Stimulated activated CD8-positive, alpha-beta memory T cell treated with anti-CD3 and anti-CD28 coated beads, Interleukin-12 subunit alpha, Interleukin-12 subunit beta, amount 100 ng/mL, for 4 hours (primary cell): ENCODE results near the gene EP400.
"Not testable (repeated sequence)": the region's sequence is repeated elsewhere in the genome, so short reads cannot be mapped to it uniquely, and the experiment has no call there.

Source experiments
- DNase-seq: peaks from one replicate; pipeline ENCODE4 v3.0.0-alpha.2; 2020; ENCODE audit warnings: low read depth

EP400 gene

DNA sequence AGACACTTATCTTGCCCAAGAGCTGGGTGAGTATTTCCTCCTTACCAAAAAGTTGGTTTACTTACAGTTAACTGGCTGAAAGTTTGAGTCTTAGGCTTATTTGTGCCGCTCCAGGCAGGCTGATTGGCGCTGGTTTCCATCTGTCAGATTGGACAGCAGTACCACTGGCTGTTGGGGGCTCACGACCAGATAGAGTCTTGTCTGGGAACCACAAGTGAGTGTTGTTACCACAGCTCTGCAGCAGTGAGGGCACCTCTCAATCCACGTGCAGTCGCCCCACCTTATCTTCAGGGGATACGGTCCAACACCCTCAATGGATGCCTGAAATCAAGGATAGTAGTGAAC is 135.5 kb downstream of the EP400 start:
- DNase-seq, result no peak

DNA sequence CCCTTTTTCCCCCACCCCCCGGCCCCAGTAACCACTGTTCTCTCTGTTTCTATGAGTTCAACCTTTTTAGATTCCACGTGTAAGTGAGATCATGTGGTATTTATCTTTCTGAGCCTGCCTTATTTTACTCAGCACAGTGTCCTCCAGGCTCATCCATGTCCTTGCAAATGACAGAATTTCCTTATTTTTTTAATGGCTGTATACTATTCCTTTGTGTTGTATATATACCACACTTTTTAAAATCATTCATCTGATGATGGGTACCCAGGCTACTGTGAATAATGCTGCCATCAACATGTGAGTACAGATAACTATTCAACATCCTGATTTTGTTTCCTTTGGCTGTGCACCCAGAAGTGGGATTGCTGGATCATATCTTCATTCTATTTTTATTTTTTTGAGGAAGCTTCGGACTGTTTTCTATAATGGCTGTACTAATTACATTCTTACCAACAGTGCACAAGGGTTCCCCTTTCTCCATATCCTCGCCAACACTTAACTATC is 139.7 kb downstream of the EP400 start:
- no peak for DNase-seq

DNA sequence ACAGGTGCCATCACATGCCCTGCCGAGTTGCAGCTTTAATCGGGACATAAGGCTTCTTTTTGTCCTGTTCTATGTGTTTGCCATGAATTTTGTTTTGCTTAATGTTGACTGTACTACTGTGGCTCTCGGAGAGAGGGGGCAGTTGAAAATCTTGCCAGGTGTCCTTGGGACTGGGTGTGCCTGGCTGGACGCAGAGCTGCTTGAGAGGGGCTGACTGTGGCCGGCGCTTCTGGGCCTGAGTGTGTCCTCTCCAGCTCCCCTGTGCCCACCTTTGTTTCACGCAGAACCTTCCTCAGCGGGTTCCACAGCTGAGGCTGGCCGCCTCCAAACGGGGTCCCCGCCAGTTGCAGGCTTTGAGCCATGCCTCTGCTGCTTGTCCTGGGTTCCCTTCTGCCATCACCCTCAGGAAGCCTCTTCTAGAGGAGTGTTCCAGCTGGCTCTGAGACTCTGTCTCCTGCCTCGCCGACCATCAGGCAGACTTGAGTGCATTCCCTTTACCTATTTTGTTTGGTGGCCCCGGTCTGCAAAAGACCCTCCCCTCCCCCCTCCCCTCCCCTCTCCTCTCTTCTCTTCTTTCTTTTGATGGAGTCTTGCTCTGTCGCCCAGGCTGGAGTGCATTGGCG is 144.6 kb downstream of the EP400 start:
- DNase-seq, result no peak

DNA sequence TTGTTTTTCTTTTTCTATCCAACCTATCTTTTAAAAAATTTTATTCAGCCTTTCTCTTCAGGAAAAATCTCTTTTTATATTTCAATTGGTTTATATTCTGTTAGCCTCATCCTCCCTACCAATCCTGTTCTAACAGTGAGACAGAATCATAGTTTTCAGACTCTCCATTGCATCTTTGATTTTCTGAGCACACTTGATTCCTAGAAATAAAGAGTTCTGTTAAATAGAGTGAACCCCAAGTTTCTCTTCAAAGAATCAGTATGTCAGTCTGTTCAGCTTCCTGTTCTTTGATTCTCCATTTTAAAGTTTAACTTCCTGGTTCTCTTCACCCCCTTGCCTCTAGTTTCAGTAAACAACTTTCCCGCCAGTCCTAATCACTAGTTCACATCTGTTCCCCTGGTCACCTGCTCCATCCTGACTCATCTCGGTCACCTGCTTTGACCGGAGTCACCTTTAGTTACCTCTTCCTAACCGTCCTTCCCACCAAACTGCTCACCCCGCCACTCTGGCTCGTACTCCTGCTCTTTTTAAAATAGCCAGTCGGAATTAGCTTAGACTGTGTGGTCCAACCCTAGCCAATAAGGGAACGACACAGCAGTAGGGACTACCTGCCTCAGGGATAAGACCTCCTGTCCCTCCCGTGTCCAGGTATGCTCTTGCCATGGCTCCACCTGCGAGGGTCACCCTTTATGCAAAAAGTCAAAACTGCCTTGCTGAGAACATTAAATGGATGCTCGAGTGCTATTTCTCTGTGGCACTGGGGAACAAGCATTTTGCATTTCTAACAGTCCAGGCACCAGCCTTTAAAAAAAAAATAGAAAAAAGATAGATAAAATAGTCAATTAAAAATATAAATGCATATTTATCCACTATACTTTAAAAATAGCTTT is 146.0 kb downstream of the EP400 start:
- DNase-seq, result no peak

DNA sequence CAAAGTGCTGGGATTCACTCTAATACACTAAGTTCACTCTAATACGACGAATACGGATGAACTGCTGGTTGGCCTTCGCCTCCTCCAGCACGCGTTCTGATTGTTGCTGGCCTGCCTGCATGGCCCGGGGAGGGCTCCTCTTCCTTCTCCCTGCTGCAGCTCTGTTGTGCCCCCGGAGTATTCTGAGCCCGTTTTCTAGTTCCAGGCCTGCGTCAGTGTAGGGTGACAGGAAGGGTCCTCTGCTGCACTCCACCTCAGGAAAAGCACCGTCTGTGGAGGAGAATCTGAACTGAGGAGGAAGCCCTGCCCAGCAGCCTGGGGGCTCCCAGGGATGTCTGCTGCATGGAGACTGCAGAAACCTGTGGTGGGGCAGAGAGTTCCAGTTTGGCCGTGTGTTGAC is 150.0 kb downstream of the EP400 start:
- no peak for DNase-seq

DNA sequence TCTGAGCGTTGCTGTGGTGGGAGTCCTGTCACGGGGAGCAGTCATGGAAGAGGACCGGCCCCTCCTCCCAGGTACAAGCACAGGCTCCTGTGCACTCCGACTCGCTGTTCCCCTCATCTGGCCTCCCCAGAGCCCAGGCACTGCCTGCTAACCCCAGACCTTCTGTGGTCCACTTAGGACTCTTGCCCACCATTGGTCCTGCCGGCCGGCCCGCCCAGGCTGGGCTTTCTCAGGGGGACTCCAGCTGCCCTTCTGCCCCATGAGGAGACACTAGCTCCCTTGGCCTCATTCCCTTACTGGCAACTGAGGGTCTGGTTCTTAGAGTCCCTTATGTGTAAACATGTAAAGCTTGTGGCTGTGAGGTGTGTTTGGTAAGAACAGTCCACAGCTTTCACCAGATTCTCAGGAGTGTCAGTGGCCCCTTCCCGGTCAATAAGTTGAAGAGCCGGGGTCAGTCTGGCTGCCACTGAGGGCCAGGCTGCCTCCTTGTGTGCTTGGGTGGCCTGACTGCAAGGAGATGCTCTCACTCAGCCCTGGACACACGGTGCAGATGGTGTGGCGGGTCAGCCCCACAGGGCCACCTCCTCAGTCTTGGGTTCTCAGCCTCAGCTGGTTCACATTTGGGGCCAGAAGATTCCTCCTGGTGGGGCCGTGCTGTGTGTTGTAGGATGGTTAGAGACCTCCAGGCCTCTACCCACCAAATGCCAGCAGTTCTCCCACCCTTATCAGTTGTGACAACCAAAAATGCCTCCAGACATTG is 150.7 kb downstream of the EP400 start:
- no peak for DNase-seq

DNA sequence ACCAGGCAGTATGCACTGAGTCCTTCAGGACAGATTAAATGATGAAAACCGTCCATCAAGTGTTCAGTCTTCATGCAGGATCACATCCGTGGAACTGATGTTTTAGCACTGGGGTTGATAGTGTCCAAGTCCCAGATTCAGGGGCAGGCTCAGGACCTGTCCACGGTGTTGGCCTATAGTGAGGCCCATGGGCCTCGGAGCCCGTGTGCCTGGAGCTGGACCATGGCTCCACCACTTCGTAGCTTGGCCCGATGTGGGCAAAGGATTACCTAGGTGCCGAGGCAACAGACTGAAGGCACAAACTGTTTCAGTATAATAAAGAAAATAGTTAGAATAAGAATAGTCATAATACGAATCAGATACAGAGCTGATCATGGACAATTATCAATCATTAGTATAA is 152.6 kb downstream of the EP400 start:
- no peak for DNase-seq

DNA sequence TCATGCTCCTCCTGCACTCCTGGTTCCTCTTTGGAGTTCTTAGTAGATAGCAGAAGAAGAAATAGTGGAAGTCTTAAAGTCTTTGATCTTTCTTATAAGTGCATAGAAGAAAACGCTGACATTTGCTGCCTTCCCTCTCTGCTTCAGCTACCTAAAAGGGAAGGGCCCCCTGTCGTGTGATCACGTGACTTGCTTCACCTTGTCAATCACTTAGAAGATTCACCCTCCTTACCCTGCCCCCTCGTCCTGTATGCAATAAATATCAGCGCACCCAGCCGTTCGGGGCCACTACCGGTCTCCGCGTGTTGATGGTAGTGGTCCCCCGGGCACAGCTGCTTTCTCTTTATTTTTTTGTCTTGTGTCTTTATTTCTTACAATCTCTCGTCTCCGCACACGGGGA is 153.3 kb downstream of the EP400 start:
- not testable (repeated sequence) for DNase-seq

DNA sequence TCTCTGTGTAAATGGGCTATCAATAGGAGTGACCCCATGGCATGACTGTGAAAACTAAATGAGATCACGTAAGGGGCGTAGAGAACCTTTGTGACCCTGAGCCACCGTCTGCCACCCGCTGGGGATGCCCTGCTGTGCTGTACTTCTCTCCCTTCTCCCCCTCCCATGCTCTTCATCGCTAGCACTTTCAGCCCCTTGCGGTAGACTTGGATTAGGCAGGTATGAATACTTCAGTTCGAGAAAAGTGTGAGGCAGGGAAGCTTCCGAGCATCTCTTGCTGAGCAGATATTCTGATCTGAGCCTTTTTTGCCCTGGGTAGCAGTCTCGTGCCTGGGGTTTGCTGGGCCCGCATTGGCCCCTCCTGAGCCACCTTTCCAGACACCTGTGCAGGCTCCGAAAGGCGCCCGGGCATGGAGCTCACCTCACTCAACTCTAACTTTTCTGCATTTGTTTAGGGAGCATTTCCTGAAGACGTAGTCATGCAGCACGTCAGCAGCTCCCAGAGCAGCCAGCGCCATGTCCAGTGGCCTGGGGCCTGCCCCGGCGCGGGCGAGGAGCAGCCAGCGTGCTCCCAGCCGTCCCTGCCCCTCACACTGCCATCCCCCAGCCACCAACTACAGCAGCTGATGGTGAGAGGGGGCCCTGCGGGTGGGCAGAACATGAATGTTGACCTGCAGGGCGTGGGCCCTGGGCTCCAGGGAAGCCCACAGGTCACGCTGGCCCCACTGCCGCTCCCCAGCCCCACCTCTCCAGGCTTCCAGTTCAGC is 154.0 kb downstream of the EP400 start:
- DNase-seq, result no peak

DNA sequence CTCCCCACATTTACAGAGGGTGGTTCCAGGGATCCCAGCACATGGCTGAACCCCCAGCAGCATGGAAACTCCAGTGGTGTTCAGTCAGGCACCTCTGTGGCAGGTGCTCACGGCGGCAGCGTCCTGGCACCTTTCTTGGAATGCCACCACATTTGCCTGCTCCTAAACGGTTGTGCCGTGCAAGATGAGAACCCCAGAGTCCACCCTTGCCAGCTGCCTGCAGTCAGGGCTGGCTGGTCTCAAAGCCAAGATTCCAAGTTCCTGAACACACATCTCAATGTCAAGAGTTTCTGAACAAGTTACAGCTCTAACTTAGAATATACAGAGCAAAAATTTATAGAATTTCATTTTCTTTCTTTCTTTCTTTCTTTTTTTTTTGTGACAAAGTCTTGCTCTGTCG is 155.7 kb downstream of the EP400 start:
- no peak for DNase-seq

DNA sequence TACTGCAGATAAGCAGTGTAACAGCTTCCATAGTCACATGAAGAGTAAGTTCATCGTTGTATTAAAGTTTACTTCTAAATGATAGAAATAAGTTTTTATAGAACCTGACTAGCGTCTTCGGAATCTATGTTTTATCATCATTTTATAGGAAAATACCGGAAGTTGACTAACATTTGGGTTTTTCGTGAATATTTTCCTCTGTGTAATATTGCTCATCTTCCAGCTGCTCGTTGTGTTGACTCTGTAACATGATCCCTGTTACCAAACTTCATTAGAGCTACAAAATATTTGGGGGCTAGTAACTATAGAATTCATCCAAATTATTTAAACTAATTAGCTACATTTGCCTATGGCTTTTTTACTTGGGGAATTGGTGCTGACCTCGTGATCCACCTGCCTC is 157.2 kb downstream of the EP400 start:
- no peak for DNase-seq

DNA sequence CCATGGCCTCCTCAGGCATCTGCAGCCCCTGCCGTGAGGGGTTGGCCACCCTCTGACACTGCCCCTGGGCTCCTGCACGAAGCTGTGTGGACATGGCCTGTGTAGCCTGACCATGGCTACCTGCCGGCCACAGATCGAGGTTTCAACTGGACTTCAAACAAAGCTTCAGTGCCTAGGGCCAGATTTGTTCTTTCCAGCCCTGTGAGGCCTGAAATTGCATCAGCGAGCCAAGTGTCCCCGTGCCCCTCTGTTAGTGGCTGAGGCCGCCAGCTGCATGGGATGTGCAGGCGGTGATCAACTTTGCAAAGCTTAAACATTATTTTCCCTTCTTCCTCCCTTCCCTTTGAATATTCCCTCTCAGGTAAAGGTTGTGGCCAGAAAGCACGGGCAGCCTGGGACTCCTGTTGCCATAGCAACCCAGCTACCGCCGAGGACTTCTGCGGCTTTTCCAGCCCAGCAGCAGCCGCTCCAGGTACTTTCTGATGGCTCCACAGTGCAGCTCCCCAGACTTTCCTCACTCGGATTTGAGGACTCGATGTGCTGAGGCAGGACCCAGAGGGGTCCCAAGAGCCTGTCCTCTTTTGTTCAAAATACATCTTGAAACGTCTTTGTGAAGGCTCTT is 158.6 kb downstream of the EP400 start:
- DNase-seq, result no peak

DNA sequence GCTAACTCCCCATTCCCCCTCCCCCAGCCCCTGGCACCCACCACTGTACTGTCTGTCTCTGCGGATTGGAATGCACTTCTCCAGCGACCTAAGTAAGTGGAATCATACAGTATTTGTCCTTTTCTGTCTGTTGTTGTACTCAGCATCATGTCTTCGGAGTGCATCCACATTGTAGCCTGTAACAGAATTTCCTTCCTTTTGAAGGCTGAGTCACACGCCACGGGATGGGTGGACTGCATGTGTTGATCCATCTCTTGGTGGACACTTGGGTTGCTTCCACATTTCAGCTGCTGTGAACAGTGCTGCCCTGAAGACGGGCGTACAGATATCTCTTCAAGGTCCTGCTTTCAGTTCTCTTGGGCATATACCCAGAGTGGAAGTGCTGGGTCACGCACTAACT is 160.0 kb downstream of the EP400 start:
- no peak for DNase-seq

DNA sequence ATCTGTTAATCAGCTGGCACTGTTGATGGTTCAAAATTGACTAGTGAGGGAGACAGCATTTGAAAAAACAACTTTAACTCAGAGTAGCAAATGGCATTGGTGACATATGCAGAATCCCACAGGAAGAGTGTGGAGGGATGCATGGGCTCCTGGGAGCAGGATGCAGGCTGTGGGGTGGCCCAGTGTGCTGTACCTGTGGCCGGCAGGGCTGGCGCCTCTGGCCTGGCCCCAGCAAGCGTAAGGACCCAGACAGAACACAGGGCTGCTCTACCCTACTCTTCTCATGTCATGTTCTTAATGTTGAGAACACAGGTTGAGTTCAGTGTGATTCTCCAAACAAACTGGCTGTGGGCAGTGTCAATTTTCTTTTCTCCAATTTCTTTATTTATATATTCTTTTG is 160.9 kb downstream of the EP400 start:
- no peak for DNase-seq

DNA sequence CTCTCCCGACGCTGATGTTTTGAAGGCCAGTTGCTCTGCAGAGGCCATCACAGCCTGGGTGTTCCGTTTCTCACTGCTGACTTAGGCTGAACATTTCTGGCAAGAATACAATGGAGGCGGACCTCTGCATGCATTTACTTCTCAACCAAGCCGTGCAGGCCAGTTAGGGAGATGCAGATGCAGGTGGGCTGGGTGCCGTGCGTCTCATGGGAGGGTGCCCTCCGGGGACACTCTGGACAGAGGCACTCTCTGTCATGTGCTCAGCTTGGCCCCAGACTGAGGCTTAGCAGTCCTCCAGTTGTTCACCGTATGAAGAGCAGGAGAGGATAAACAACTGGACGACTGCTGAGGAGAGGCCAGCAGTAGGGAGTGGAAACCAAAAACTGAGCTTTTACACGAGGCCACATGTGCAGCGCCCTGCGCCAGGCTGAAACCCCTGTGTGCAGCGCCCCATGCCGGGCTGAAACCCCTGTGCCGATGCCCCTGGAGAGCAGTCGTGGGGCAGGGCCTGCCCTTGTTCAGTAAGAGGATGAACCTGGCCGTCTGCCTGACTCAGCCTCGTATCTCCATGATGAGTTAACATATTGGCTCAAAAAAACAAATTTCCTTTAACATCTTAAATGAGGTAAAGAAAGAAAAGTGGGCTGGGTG is 162.0 kb downstream of the EP400 start:
- no peak for DNase-seq

DNA sequence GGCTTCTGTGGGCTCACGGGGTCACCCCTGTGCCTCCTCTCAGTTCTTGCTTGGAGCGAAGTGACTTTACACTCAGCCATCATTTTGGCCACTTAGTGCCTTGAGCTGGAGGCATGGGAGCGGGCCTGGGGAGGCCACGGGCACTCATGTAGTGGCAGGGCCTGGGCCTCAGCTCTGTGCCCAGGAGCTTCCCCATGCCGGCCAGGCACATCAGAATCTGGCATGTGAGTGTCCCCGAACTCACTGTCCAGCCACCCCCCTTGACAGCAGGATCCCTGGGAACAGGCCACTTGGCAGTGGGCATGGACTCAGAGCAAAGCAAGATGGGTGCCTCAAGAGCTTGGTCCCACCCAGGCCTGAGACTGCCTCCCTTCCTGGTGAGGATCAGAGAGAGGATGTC is 164.9 kb downstream of the EP400 start:
- DNase-seq, result no peak

DNA sequence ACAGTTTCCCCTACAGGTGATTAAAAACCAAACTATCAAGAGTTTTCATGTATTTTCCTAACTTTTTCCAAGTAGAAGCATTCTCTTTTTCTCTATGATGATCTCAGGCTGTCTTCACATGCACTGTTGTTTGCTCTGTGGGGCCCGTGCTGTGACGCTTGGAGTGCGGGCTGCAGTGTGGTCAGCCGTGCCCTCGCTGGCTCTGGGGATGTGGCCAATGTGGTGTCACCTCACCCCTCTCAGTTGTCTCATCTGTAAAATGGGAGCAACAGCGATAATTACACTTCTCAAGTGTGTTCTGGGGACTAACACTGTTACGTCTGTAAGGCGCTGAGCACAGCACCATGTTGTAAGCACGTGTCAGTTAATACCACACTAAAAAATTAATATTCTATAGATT is 165.8 kb downstream of the EP400 start:
- no peak for DNase-seq

DNA sequence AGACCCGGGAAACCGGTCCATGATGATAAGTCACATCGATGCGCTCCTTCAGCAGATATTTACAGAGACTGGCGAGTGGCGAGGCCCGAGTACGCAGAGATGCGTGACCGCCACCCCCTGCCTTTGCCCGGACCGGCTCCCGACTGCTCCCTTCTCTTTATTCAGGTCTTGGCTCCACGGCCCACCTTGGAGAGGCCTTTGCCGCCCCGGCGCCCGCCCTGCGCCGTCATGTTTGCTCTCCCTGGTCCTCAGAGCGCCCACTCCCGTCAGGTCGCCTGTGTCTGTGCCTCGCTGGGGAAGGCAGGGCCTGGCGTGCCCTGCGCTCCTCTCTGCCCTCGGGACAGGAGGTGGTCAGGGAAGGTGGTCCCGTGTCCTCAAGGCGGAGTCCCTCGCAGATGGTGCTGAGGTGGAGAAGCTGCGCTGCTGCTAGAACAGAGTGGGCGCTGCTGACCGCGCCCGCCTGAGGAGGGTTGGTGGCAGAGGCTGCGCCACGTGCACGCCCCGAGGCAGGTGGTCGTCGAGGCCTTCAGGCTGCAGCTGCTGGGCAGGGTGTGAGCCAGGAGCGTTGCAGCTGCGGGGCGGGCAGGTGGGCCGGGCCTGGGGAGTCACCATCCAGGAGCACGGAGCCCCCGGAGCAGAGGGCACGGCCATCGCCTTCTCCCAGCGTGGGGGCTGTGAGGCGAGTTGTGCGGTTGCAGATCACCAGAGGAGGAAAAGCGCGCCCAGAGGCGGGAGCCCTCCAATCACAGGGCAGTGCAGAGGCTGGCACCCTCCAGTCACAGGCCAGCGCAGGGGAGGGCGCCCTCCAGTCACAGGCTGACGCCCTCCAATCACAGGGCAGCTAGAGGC is 167.2 kb downstream of the EP400 start:
- DNase-seq, result no peak

DNA sequence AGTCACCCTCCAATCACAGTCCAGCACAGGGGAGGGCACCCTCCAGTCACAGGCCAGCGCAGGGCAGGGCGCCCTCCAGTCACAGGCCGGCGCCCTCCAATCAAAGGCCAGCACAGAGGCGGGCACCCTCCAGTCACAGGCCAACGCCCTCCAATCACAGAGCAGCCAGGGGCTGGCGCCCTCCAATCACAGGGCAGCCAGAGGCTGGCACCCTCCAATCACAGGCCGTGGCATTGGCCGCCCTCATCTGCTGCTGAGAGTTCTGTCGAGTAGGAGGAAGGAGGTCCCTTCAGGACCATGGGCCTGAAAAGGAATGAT is 167.8 kb downstream of the EP400 start:
- no peak for DNase-seq

DNA sequence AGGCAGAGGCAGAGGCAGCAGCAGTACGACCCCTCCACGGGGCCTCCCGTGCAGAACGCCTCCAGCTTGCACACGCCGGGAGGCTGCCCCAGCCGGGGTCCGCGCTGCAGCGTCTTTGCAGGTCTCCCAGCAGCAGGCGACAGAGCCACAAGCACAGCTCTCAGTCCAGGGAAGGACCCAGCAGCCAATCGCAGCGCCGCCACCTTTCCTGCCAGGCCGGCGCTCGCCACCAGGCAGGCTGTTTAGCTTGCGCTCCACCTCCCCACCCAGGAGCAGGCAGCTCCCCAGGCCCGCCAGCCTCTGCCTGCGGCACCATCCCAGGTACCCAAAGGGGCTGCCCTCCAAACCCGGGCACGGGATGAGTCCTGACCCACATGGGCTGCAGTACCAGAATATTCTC is 169.1 kb downstream of the EP400 start:
- no peak for DNase-seq
